ENCODE results near the gene NEURL1.

- TF ChIP-seq EZH2 (IDR thresholded peaks at IDR 0.05; ENCODE audit: borderline replicate concordance, insufficient read depth, low read depth, low read length, poor library complexity, severe bottlenecking) (no peak), CTCF (IDR thresholded peaks at IDR 0.05) (no peak)
Measured at GRCh38 chr10:103455235-103455634, 38.3 kb upstream of the NEURL1 start.
